MCF 10A (cell line): ENCODE results near the gene ARHGEF3. TPM values are rescaled to one million over a fixed set of nuclear protein-coding genes. Genes with fewer than 3 reads are reported as not detected.

Experiments used
- BruUV-seq: library from RNA; stranded (reverse); fragments of 400-500 nt; replicated peaks from 2 replicates; lab custom pipeline; 2021; lab: Mats Ljungman, UMichigan
- CTCF ChIA-PET: fragments of 300-600 bp; sonication (Branson Sonifier 250); formaldehyde crosslinking; extraction: SDS; loops from one replicate; lab custom pipeline; 2021; ENCODE audit warnings: antibody characterized with exemption, inconsistent platforms; lab: Yijun Ruan, JAX
- POLR2A ChIA-PET: fragments of 300-600, 350-650 bp; sonication (Branson Sonifier 250); formaldehyde crosslinking; extraction: SDS; loops from one replicate; lab custom pipeline; 2020; ENCODE audit warnings: antibody characterized with exemption, inconsistent platforms; lab: Yijun Ruan, JAX
- DNase-seq: peaks from one replicate; pipeline ENCODE4 v3.0.0-alpha.2; 2018; ENCODE audit not compliant: unreplicated experiment
- H3K27ac Mint-ChIP-seq: one replicate; pipeline ENCODE4 v1.8.0; 2022; ENCODE audit warnings: mild to moderate bottlenecking, low read depth, mixed read lengths; ENCODE audit not compliant: unreplicated experiment
- H3K27me3 Mint-ChIP-seq: one replicate; pipeline ENCODE4 v1.8.0; 2022; ENCODE audit warnings: mixed read lengths; ENCODE audit not compliant: insufficient read depth, unreplicated experiment
- H3K36me3 Mint-ChIP-seq: one replicate; pipeline ENCODE4 v1.8.0; 2022; ENCODE audit warnings: mild to moderate bottlenecking, moderate library complexity, mixed read lengths; ENCODE audit not compliant: insufficient read depth, unreplicated experiment
- H3K4me1 Mint-ChIP-seq: one replicate; pipeline ENCODE4 v1.8.0; 2022; ENCODE audit warnings: mixed read lengths; ENCODE audit not compliant: insufficient read depth, unreplicated experiment
- H3K4me3 Mint-ChIP-seq: one replicate; pipeline ENCODE4 v1.8.0; 2022; ENCODE audit warnings: mild to moderate bottlenecking, moderate library complexity, mixed read lengths; ENCODE audit not compliant: unreplicated experiment
- H3K9me3 Mint-ChIP-seq: one replicate; pipeline ENCODE4 v1.8.0; 2022; ENCODE audit warnings: mixed read lengths; ENCODE audit not compliant: unreplicated experiment
- CTCF ChIP-seq: fragments of 200-600 bp; IDR thresholded peaks from one replicate; pipeline ENCODE4 v1.8.0; 2022; ENCODE audit warnings: antibody characterized with exemption, mild to moderate bottlenecking; ENCODE audit not compliant: unreplicated experiment
- intact Hi-C: fragments of 100-400 bp; cut with micrococcal nuclease; formaldehyde crosslinking; loops from 2 replicates; pipeline ENCODE4 v1.14.1; 2022
- total RNA-seq: library from RNA; stranded (reverse); gene quantifications from 2 replicates; pipeline ENCODE4 v1.2.3, GENCODE V29; 2022

Gene ARHGEF3
- total RNA-seq, 1 experiment from 2014 or later, result 10.6 TPM

- H3K27ac Mint-ChIP-seq, result peak overlapping the region; percentile 19
- no peaks in the 10 kb centered on the region for H3K27me3 Mint-ChIP-seq
- TF ChIP-seq CTCF, result no peak
- no peak overlapping the region for H3K4me3 Mint-ChIP-seq
- no peak for DNase-seq
- no peaks in the 10 kb centered on the region for H3K36me3 Mint-ChIP-seq
- ChIA-PET POLR2A (interaction anchor here (1.1 to 3.7 kb wide), 3 partner anchors 9 to 84 kb away, joined by 3 to 32 read pairs (median 3); partner anchors contain the start of gene ARHGEF3), CTCF (interaction anchor here (0.6 to 5.7 kb wide), 5 partner anchors 10 to 436 kb away, joined by 3 to 63 read pairs (median 5); partner anchors contain the start of gene ARHGEF3)
- peaks cover 47% of the 10 kb centered on the region for H3K4me1 Mint-ChIP-seq
- no TSS peak for BruUV-seq
- no peaks in the 10 kb centered on the region for H3K9me3 Mint-ChIP-seq
- intact Hi-C loops, result no loop called here
These were observed 16.2 kb downstream of the ARHGEF3 start for GRCh38 chr3:56785499-56785898.

GRCh38 chr3:56784448-56785001, 17.2 kb downstream of the ARHGEF3 start:
- ChIA-PET CTCF (interaction anchor here (1.7 to 5.7 kb wide), 2 partner anchors 15 to 211 kb away, joined by 6 to 63 read pairs; partner anchors contain the start of gene ARHGEF3), POLR2A (interaction anchor here (0.8 to 3.7 kb wide), 6 partner anchors 8 to 83 kb away, joined by 3 to 32 read pairs (median 4); partner anchors contain the start of gene ARHGEF3)
- no peaks in the 10 kb centered on the region for H3K9me3 Mint-ChIP-seq
- TSS peak; percentile 83 for BruUV-seq
- H3K27me3 Mint-ChIP-seq, result no peaks in the 10 kb centered on the region
- no peaks in the 10 kb centered on the region for H3K36me3 Mint-ChIP-seq
- H3K27ac Mint-ChIP-seq, result peak overlapping the region; percentile 92
- no peak for TF ChIP-seq CTCF
- no peak overlapping the region for H3K4me3 Mint-ChIP-seq
- no peak for DNase-seq
- intact Hi-C loops, result no loop called here
- H3K4me1 Mint-ChIP-seq, result peaks cover 42% of the 10 kb centered on the region

GRCh38 chr3:56783644-56784447, 17.9 kb downstream of the ARHGEF3 start:
- Mint-ChIP-seq H3K27ac (peak overlapping the region; percentile 92), H3K27me3 (no peaks in the 10 kb centered on the region), H3K9me3 (no peaks in the 10 kb centered on the region), H3K4me1 (peaks cover 40% of the 10 kb centered on the region), H3K4me3 (peak overlapping the region; percentile 43), H3K36me3 (no peaks in the 10 kb centered on the region)
- no peak for TF ChIP-seq CTCF
- DNase-seq, result peak; percentile 92
- ChIA-PET CTCF (interaction anchor here (0.6 to 5.7 kb wide), 2 partner anchors 16 to 54 kb away, joined by 3 to 63 read pairs; partner anchors contain the start of gene ARHGEF3), POLR2A (interaction anchor here (0.6 to 3.7 kb wide), 6 partner anchors 8 to 293 kb away, joined by 3 to 32 read pairs (median 4); partner anchors contain the start of gene ARHGEF3)
- intact Hi-C loops, result no loop called here
- TSS peak; percentile 92 for BruUV-seq

GRCh38 chr3:56782906-56783305, 18.8 kb downstream of the ARHGEF3 start:
- ChIA-PET POLR2A (interaction anchor here (0.6 to 3.3 kb wide), 5 partner anchors 17 to 294 kb away, joined by 3 to 16 read pairs (median 3); partner anchors contain the start of gene ARHGEF3), CTCF (interaction anchor here (3.4 to 5.7 kb wide), 2 partner anchors 17 to 25 kb away, joined by 10 to 63 read pairs; partner anchors contain the start of gene ARHGEF3)
- Mint-ChIP-seq H3K4me1 (peaks cover 30% of the 10 kb centered on the region), H3K36me3 (no peaks in the 10 kb centered on the region), H3K27me3 (no peaks in the 10 kb centered on the region), H3K27ac (peak overlapping the region; percentile 92), H3K4me3 (peak overlapping the region; percentile 43), H3K9me3 (no peaks in the 10 kb centered on the region)
- no TSS peak for BruUV-seq
- TF ChIP-seq CTCF, result no peak
- no peak for DNase-seq
- intact Hi-C loops, result no loop called here
